GM12892 (cell line): Measurements from ENCODE around the gene PRSS21.

Experiments
- POLR2A ChIP-seq: IDR thresholded peaks from 2 replicates; pipeline ENCODE4 v1.6.1; 2011; ENCODE audit warnings: low read depth, low read length, control low read depth
- POLR2AphosphoS5 ChIP-seq: IDR thresholded peaks from 2 replicates; pipeline ENCODE4 v1.6.1; 2011; ENCODE audit warnings: low read depth, low read length, control low read depth
- TAF1 ChIP-seq: IDR thresholded peaks from 2 replicates; pipeline ENCODE4 v1.6.1; 2011; ENCODE audit warnings: low read depth, mild to moderate bottlenecking, control low read depth, low read length, borderline replicate concordance

DNA sequence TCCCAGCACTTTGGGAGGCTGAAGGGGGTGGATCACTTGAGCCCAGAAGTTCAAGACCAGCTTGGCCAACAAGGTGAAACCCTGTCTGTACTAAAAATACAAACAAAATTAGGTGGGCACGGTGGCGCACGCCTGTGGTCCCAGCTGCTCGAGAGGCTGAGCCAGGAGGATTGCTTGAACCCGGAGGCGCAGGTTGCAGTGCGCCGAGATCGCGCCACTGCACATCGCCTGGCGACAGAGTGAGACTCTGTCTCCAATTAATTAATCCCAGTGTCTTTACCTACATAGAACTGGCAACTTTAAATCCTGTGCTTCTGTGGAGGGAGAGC is 38.4 kb upstream of the PRSS21 start:
- no peak for TF ChIP-seq TAF1
- TF ChIP-seq POLR2AphosphoS5: no peak
- TF ChIP-seq POLR2A: no peak
